ENCODE measurements around the gene SIAH3. TPM values are rescaled to one million over a fixed set of nuclear protein-coding genes. Genes with fewer than 3 reads are reported as not detected.

Gene SIAH3
- total RNA-seq, 1 donor from 2014 or later: not detected

DNA sequence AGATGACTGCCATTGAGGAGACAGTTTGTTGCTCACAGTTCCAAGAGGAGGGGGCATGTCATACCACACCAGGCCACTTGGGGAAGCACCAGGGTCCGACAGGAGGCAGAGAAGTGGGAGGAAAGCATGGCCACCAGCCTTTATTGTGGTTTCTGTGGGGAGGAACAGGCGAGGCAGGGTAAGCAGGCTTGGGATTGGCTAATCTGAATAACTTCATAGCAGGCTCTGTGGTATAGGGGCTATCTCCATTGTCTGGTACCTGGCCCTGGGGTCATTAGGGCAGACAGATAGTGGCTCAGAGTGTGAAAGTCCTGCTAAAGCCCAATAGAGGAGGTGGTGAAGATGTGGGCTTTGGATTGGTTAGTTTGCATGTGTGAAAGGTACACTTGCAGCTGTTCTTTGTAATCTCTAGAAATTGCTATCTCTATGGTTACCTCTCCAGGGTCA is 114.0 kb downstream of the SIAH3 start:
- no peak for FAIRE-seq
- DNase-seq (ENCODE audit: low read depth): no peak
- no peaks in the 10 kb centered on the region for H3K36me3 ChIP-seq (ENCODE audit: control insufficient read depth, insufficient read depth, low read length)
- TF ChIP-seq, protein P1, sequence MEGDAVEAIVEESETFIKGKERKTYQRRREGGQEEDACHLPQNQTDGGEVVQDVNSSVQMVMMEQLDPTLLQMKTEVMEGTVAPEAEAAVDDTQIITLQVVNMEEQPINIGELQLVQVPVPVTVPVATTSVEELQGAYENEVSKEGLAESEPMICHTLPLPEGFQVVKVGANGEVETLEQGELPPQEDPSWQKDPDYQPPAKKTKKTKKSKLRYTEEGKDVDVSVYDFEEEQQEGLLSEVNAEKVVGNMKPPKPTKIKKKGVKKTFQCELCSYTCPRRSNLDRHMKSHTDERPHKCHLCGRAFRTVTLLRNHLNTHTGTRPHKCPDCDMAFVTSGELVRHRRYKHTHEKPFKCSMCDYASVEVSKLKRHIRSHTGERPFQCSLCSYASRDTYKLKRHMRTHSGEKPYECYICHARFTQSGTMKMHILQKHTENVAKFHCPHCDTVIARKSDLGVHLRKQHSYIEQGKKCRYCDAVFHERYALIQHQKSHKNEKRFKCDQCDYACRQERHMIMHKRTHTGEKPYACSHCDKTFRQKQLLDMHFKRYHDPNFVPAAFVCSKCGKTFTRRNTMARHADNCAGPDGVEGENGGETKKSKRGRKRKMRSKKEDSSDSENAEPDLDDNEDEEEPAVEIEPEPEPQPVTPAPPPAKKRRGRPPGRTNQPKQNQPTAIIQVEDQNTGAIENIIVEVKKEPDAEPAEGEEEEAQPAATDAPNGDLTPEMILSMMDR (IDR thresholded peaks at IDR 0.05; ENCODE audit: insufficient read depth, low read length, severe bottlenecking): no peak
- no peak overlapping the region for H3K4me3 ChIP-seq (ENCODE audit: low read depth, low read length)
- H3K27me3 ChIP-seq (ENCODE audit: control insufficient read depth, insufficient read depth, low read length): no peaks in the 10 kb centered on the region

DNA sequence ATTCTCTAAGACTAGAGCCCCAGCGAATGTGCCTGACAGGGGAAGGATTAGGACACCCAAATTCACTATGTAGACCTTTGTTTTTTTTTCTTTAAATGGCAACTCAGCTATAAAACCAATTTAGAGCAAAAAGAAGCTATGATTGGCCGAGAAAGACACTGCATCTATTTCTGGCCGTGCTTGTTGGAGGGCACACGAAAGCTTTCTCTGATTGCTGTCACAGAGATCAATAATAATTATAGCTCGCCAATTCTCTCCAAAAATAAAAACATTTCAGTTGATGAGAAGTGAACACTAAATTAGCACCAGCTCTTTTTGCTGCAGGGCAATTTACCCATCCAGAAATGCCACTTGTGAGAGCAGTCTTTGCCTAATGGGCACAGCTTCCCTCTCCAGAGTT is 118.2 kb downstream of the SIAH3 start:
- TF ChIP-seq, protein P1 (IDR thresholded peaks at IDR 0.05; ENCODE audit: insufficient read depth, low read length, severe bottlenecking): no peak
- Histone ChIP-seq H3K27me3 (ENCODE audit: control insufficient read depth, insufficient read depth, low read length) (no peaks in the 10 kb centered on the region), H3K36me3 (ENCODE audit: control insufficient read depth, insufficient read depth, low read length) (no peaks in the 10 kb centered on the region), H3K4me3 (ENCODE audit: low read depth, low read length) (no peak overlapping the region)
- FAIRE-seq: no peak
- no peak for DNase-seq (ENCODE audit: low read depth)

DNA sequence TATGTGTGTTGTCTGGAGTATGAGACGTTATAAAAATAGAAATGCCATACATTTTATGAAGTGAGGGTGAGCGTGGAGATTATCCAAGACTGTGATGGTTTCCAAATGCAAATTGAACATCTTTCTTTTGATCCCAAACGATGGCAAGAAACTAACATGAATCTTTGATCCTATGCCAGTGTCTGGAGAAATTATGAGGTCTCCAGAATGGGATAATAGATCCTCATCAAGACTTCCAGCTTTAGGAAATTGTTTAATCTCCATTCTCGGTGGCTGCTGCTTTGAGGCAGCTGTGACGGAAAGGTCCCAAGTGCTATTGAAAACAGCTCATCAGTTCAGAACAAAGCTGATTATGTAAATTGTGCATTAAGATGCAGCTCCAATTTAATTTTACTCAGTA is 118.6 kb downstream of the SIAH3 start:
- Histone ChIP-seq H3K27me3 (ENCODE audit: control insufficient read depth, insufficient read depth, low read length) (no peaks in the 10 kb centered on the region), H3K36me3 (ENCODE audit: control insufficient read depth, insufficient read depth, low read length) (no peaks in the 10 kb centered on the region), H3K4me3 (ENCODE audit: low read depth, low read length) (no peak overlapping the region)
- DNase-seq (ENCODE audit: low read depth) (no peak), FAIRE-seq (no peak)
- TF ChIP-seq, protein P1 (IDR thresholded peaks at IDR 0.05; ENCODE audit: insufficient read depth, low read length, severe bottlenecking): no peak

DNA sequence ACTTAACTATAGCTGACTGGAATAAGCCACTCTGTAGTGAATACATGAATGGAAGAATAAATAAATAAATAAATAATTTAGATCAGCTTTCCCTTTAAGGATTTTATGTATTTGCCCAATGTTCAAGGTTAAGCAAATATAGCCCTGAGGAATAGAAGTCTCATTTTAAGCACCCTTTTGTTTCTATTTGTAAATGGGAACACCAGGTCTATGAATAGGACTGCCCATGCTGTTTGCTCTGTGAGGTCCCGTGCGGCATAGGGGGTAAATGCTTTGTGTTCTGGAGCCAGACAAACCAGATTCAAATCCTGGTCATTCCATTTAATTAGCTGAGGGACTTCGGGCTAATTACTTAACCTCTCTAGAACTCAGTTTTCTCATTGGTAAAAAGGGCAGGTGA is 120.1 kb downstream of the SIAH3 start:
- Histone ChIP-seq H3K36me3 (ENCODE audit: control insufficient read depth, insufficient read depth, low read length) (no peaks in the 10 kb centered on the region), H3K4me3 (ENCODE audit: low read depth, low read length) (no peak overlapping the region), H3K27me3 (ENCODE audit: control insufficient read depth, insufficient read depth, low read length) (no peaks in the 10 kb centered on the region)
- no peak for FAIRE-seq
- DNase-seq (ENCODE audit: low read depth): no peak
- TF ChIP-seq, protein P1 (IDR thresholded peaks at IDR 0.05; ENCODE audit: insufficient read depth, low read length, severe bottlenecking): no peak

- peak; percentile 7 for DNase-seq (ENCODE audit: low read depth)
- TF ChIP-seq, protein P1 (IDR thresholded peaks at IDR 0.05; ENCODE audit: insufficient read depth, low read length, severe bottlenecking): peak; percentile 32
- H3K27me3 ChIP-seq (ENCODE audit: control insufficient read depth, insufficient read depth, low read length): no peaks in the 10 kb centered on the region
- H3K36me3 ChIP-seq (ENCODE audit: control insufficient read depth, insufficient read depth, low read length): no peaks in the 10 kb centered on the region
- no peak overlapping the region for H3K4me3 ChIP-seq (ENCODE audit: low read depth, low read length)
- FAIRE-seq: no peak
These were observed 122.8 kb downstream of the SIAH3 start for GRCh38 chr13:45728759-45729158.

Other genes with a start within 250 kb of the SIAH3 start
- gene ERICH6B, start 236.0 kb downstream of the SIAH3 start, total RNA-seq: not detected in 2 replicates
- not detected in 2 replicates for gene CBY2, start 149.4 kb downstream of the SIAH3 start, total RNA-seq
- gene ZC3H13, start 201.0 kb upstream of the SIAH3 start, total RNA-seq: 10.5 and 15.5 TPM in 2 replicates